HCT116 (cell line): Measurements from ENCODE around the gene UBE2O. TPM values are rescaled to one million over a fixed set of nuclear protein-coding genes. Genes with fewer than 3 reads are reported as not detected.
A peak's percentile ranks its signal among the peaks of the same experiment; 100 is the strongest.

Source experiments
- ATAC-seq: fragments of 200-7000 bp; cut with Tn5 transposase; 2 replicates; pipeline ENCODE4 v1.9.1; 2020; ENCODE audit warnings: mild to moderate bottlenecking, moderate library complexity
- BruUV-seq: library from RNA; stranded (reverse); fragments of 400-500 nt; replicated peaks from 2 replicates; lab custom pipeline; 2021; lab: Mats Ljungman, UMichigan
- CTCF ChIA-PET: fragments of 300-600 bp; sonication (Branson Sonifier 250); formaldehyde crosslinking; loops from one replicate; lab custom pipeline; 2021; ENCODE audit warnings: antibody characterized with exemption; lab: Charles Lee
- POLR2A ChIA-PET: fragments of 300-600, 350-600 bp; sonication (Branson Sonifier 250); formaldehyde crosslinking; loops from one replicate; lab custom pipeline; 2021; ENCODE audit warnings: antibody characterized with exemption; lab: Charles Lee
- RAD21 ChIA-PET, 2 experiments: fragments of 300-600 bp; sonication (Branson Sonifier 250); formaldehyde crosslinking; loops; one replicate each; lab custom pipeline; 2023; ENCODE audit warnings: low total read pairs in 2 of 2; ENCODE audit not compliant: uncharacterized antibody in 2 of 2, unreplicated experiment in 2 of 2, low non-redundant PET in 1 of 2; lab: Charles Lee
- DNase-seq: peaks from one replicate; pipeline ENCODE4 v3.0.0-alpha.2; 2010; ENCODE audit warnings: low read depth, low spot score
- H2AFZ ChIP-seq: fragments of 200-600 bp; shearing (Covaris generic), sonication (generic); 2 replicates; pipeline ENCODE4 v1.6.1; 2017; ENCODE audit warnings: low read depth, mixed run types, mixed read lengths, antibody characterized with exemption, low read length; ENCODE audit not compliant: poor library complexity, severe bottlenecking
- H3K27ac ChIP-seq: 2 replicates; pipeline ENCODE4 v1.5.1; 2012; ENCODE audit warnings: low read depth, low read length
- H3K27me3 ChIP-seq: fragments of 200-600 bp; sonication (generic); 2 replicates; pipeline ENCODE4 v1.6.1; 2016; ENCODE audit warnings: mixed run types, low read length, mixed read lengths; ENCODE audit not compliant: insufficient read depth
- H3K36me3 ChIP-seq, 2 experiments: fragments of 200-500 bp in 1 of 2; fragments of 200-600 bp in 1 of 2; sonication (Bioruptor generic) in 1 of 2; sonication (generic) in 1 of 2; 2 replicates each; pipeline versions ENCODE4 v1.5.1 to v1.6.1; 2014 to 2016; ENCODE audit warnings: low read length in 2 of 2, inconsistent platforms in 1 of 2, mixed read lengths in 1 of 2, mixed run types in 1 of 2; ENCODE audit not compliant: insufficient read depth in 2 of 2, control insufficient read depth in 1 of 2
- H3K4me1 ChIP-seq, 2 experiments: fragments of 200-600 bp in 1 of 2; sonication (generic) in 1 of 2; 2 replicates each; pipeline versions ENCODE4 v1.5.1 to v1.6.1; 2012 to 2017; ENCODE audit warnings: low read length in 2 of 2, inconsistent platforms in 1 of 2, mild to moderate bottlenecking in 1 of 2, mixed read lengths in 1 of 2, mixed run types in 1 of 2, moderate library complexity in 1 of 2; ENCODE audit not compliant: insufficient read depth in 2 of 2, control insufficient read depth in 1 of 2
- H3K4me2 ChIP-seq: fragments of 200-600 bp; sonication (generic); 2 replicates; pipeline ENCODE4 v1.6.1; 2017; ENCODE audit warnings: mixed run types, low read length, mixed read lengths
- H3K4me3 ChIP-seq, 2 experiments: fragments of 200-600 bp in 1 of 2; sonication (generic) in 1 of 2; replicated peaks in 1 of 2; 2 replicates each; pipeline ENCODE4 v1.5.1; 2011 to 2016; ENCODE audit warnings: low read length in 2 of 2, control low read depth in 1 of 2, low read depth in 1 of 2, mild to moderate bottlenecking in 1 of 2, mixed read lengths in 1 of 2, mixed run types in 1 of 2
- H3K79me2 ChIP-seq: fragments of 200-600 bp; sonication (generic); 2 replicates; pipeline ENCODE4 v1.6.1; 2017; ENCODE audit warnings: mild to moderate bottlenecking, mixed run types, low read length, moderate library complexity, mixed read lengths; ENCODE audit not compliant: insufficient read depth
- H3K9ac ChIP-seq: fragments of 200-600 bp; sonication (generic); 2 replicates; pipeline ENCODE4 v1.6.1; 2016; ENCODE audit warnings: low read length, mixed read lengths
- H3K9me2 ChIP-seq: fragments of 200-600 bp; sonication (generic), shearing (Covaris generic); 2 replicates; pipeline ENCODE4 v1.6.1; 2017; ENCODE audit warnings: mixed run types, mild to moderate bottlenecking, moderate library complexity; ENCODE audit not compliant: insufficient read depth
- H3K9me3 ChIP-seq, 2 experiments: fragments of 200-500 bp in 1 of 2; fragments of 200-600 bp in 1 of 2; sonication (Bioruptor generic) in 1 of 2; sonication (generic) in 1 of 2; 2 replicates each; pipeline ENCODE4 v1.6.1; 2014 to 2017; ENCODE audit warnings: low read length in 2 of 2, mixed read lengths in 2 of 2, inconsistent platforms in 1 of 2, low read depth in 1 of 2, mild to moderate bottlenecking in 1 of 2, mixed run types in 1 of 2, moderate library complexity in 1 of 2; ENCODE audit not compliant: control insufficient read depth in 1 of 2, insufficient read depth in 1 of 2
- H4K20me1 ChIP-seq: fragments of 200-600 bp; sonication (generic), shearing (Covaris generic); 2 replicates; pipeline ENCODE4 v1.6.1; 2017; ENCODE audit warnings: mixed run types, mild to moderate bottlenecking, moderate library complexity; ENCODE audit not compliant: insufficient read depth
- CTCF ChIP-seq, 3 experiments: fragments of 200-600 bp in 1 of 3; sonication (generic) in 1 of 3; IDR thresholded peaks in 2 of 3; conservative IDR thresholded peaks in 1 of 3; 2 replicates each; pipeline ENCODE4 v1.5.1; 2012 to 2017; ENCODE audit warnings: low read depth in 2 of 3, low read length in 2 of 3, antibody characterized with exemption in 1 of 3, borderline replicate concordance in 1 of 3, control low read depth in 1 of 3, mild to moderate bottlenecking in 1 of 3, mixed read lengths in 1 of 3, mixed run types in 1 of 3, moderate library complexity in 1 of 3; ENCODE audit not compliant: insufficient read depth in 1 of 3
- FOSL1 ChIP-seq: IDR thresholded peaks from 2 replicates; pipeline ENCODE4 v1.6.1; 2012; ENCODE audit warnings: low read depth
- JUND ChIP-seq: IDR thresholded peaks from 2 replicates; pipeline ENCODE4 v1.6.1; 2012
- MAX ChIP-seq: IDR thresholded peaks from 2 replicates; pipeline ENCODE4 v1.6.1; 2012
- POLR2AphosphoS5 ChIP-seq: IDR thresholded peaks from 2 replicates; pipeline ENCODE4 v1.6.1; 2011; ENCODE audit warnings: mild to moderate bottlenecking, low read depth, low read length, moderate library complexity
- intact Hi-C: fragments of 100-400 bp; cut with micrococcal nuclease; formaldehyde crosslinking; loops from 2 replicates; pipeline ENCODE4 v1.10.0; 2022
- total RNA-seq: library from RNA; stranded (reverse); gene quantifications from one replicate; pipeline ENCODE4 v1.2.1, GENCODE V29; 2021; ENCODE audit not compliant: unreplicated experiment

Gene UBE2O
- total RNA-seq, 1 experiment from 2014 or later = 59.1 TPM

DNA sequence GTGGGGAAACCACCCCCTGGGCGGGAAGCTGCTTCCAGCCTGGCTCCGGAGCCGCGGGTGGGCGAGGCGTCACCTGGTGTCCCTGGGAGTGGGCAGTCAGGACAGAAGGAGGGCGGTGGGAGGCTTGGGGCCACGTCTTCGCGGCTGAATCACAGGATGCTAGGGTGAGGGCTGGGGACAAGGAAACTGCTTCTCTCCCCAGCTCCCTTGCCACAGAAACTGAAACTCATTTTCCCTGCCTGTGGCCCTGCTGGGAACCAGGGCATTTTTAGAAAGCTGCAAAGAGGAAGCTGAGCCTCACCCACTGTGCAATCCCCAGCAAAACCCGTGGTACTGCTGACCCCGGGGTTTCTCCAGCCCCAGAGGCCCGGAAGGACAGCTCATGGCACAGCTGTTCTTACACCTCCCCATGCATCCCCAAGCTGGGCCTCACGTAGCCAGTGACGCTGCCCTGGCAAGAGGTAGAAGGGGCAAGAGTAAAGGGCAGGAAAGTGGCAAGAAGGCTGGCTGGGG, 40.1 kb upstream of the UBE2O start:
- Histone ChIP-seq H3K9me2 (no peaks in the 10 kb centered on the region), H3K27me3 (no peaks in the 10 kb centered on the region), H4K20me1 (no peaks in the 10 kb centered on the region), H3K9ac (no peak overlapping the region), H2AFZ (no peak overlapping the region), H3K4me2 (peak overlapping the region; percentile 31), H3K4me1 (peaks cover 4 to 41% of the 10 kb centered on the region in 2 experiments; a peak in 2 of 4 replicates), H3K9me3 (no peaks in the 10 kb centered on the region), H3K27ac (no peak overlapping the region), H3K36me3 (no peaks in the 10 kb centered on the region; a peak in 1 of 4 replicates), H3K4me3 (no peak overlapping the region), H3K79me2 (peaks cover 26% of the 10 kb centered on the region)
- ChIA-PET CTCF (interaction anchor here (1.0 kb wide), 1 partner anchor 122 kb away, joined by 3 read pairs; no protein-coding TSS in a partner anchor), RAD21 (no interaction called here), POLR2A (no interaction called here)
- TF ChIP-seq MAX = no peak
- TF ChIP-seq JUND = no peak
- no peak for TF ChIP-seq CTCF (IDR thresholded peaks at IDR 0.05 in 2 of 3, conservative IDR thresholded peaks at IDR 0.05 in 1 of 3; ENCODE audit: borderline replicate concordance in 1 of 3, insufficient read depth in 1 of 3, low read depth in 2 of 3, low read length in 2 of 3)
- no peak for TF ChIP-seq FOSL1
- TF ChIP-seq POLR2AphosphoS5 = no peak
- no peak for DNase-seq
- BruUV-seq = no TSS peak
- ATAC-seq = no peak
- intact Hi-C loops = no loop called here
